ENCODE results near the gene TNNI3.
"Not testable (repeated sequence)": the region's sequence is repeated elsewhere in the genome, so short reads cannot be mapped to it uniquely, and the experiment has no call there.

The TNNI3 gene

GRCh38 chr19:55111238-55111831, 46.2 kb downstream of the TNNI3 start:
- Histone ChIP-seq H3K27me3 (ENCODE audit: insufficient read depth, insufficient read length) (no peaks in the 10 kb centered on the region), H3K9ac (ENCODE audit: insufficient read length, low read depth) (no peak overlapping the region), H3K4me1 (ENCODE audit: insufficient read depth, insufficient read length) (peaks cover 12% of the 10 kb centered on the region), H3K36me3 (ENCODE audit: insufficient read depth, insufficient read length, low read length) (peaks cover 44% of the 10 kb centered on the region), H3K9me3 (ENCODE audit: insufficient read depth, low read length) (no peaks in the 10 kb centered on the region), H3K4me3 (ENCODE audit: insufficient read length, low read depth) (no peak overlapping the region)
- TF ChIP-seq YY1 (IDR thresholded peaks at IDR 0.05; ENCODE audit: insufficient read depth, insufficient read length): no peak
- no peak for TF ChIP-seq SUZ12 (IDR thresholded peaks at IDR 0.05; ENCODE audit: extremely low read depth, insufficient read depth, insufficient read length)
- TF ChIP-seq ZNF274 (IDR thresholded peaks at IDR 0.05; ENCODE audit: low read depth, low read length): no peak
- DNase-seq (ENCODE audit: low read depth, low spot score): no peak

GRCh38 chr19:55109527-55110291, 47.8 kb downstream of the TNNI3 start:
- Histone ChIP-seq H3K4me1 (ENCODE audit: insufficient read depth, insufficient read length) (peaks cover 7% of the 10 kb centered on the region), H3K36me3 (ENCODE audit: insufficient read depth, insufficient read length, low read length) (peaks cover 42% of the 10 kb centered on the region), H3K27me3 (ENCODE audit: insufficient read depth, insufficient read length) (no peaks in the 10 kb centered on the region), H3K9me3 (ENCODE audit: insufficient read depth, low read length) (no peaks in the 10 kb centered on the region), H3K9ac (ENCODE audit: insufficient read length, low read depth) (no peak overlapping the region), H3K4me3 (ENCODE audit: insufficient read length, low read depth) (no peak overlapping the region)
- TF ChIP-seq ZNF274 (IDR thresholded peaks at IDR 0.05; ENCODE audit: low read depth, low read length): no peak
- TF ChIP-seq YY1 (IDR thresholded peaks at IDR 0.05; ENCODE audit: insufficient read depth, insufficient read length): no peak
- no peak for TF ChIP-seq SUZ12 (IDR thresholded peaks at IDR 0.05; ENCODE audit: extremely low read depth, insufficient read depth, insufficient read length)
- DNase-seq (ENCODE audit: low read depth, low spot score): no peak

- not testable (repeated sequence) for DNase-seq (ENCODE audit: low read depth, low spot score); H3K27me3 ChIP-seq (ENCODE audit: insufficient read depth, insufficient read length); H3K4me3 ChIP-seq (ENCODE audit: insufficient read length, low read depth); H3K9ac ChIP-seq (ENCODE audit: insufficient read length, low read depth); H3K9me3 ChIP-seq (ENCODE audit: insufficient read depth, low read length); H3K4me1 ChIP-seq (ENCODE audit: insufficient read depth, insufficient read length)
- H3K36me3 ChIP-seq (ENCODE audit: insufficient read depth, insufficient read length, low read length): peaks cover 50% of the 10 kb centered on the region
These were observed 50.3 kb downstream of the TNNI3 start for GRCh38 chr19:55107252-55107651.

- H3K9me3 ChIP-seq (ENCODE audit: insufficient read depth, low read length): no peaks in the 10 kb centered on the region
These were observed 50.9 kb downstream of the TNNI3 start for GRCh38 chr19:55106591-55106990.

GRCh38 chr19:55105237-55105636, 52.3 kb downstream of the TNNI3 start:
- H3K36me3 ChIP-seq (ENCODE audit: insufficient read depth, insufficient read length, low read length): peaks cover 47% of the 10 kb centered on the region
- TF ChIP-seq YY1 (IDR thresholded peaks at IDR 0.05; ENCODE audit: insufficient read depth, insufficient read length): no peak
- no peak for TF ChIP-seq SUZ12 (IDR thresholded peaks at IDR 0.05; ENCODE audit: extremely low read depth, insufficient read depth, insufficient read length)
- TF ChIP-seq ZNF274 (IDR thresholded peaks at IDR 0.05; ENCODE audit: low read depth, low read length): no peak

More at GRCh38 chr19:55106591-55106990, 50.9 kb downstream of the TNNI3 start:
- Histone ChIP-seq H3K27me3 (ENCODE audit: insufficient read depth, insufficient read length) (no peaks in the 10 kb centered on the region), H3K4me1 (ENCODE audit: insufficient read depth, insufficient read length) (no peaks in the 10 kb centered on the region), H3K9ac (ENCODE audit: insufficient read length, low read depth) (no peak overlapping the region), H3K36me3 (ENCODE audit: insufficient read depth, insufficient read length, low read length) (peaks cover 49% of the 10 kb centered on the region), H3K4me3 (ENCODE audit: insufficient read length, low read depth) (no peak overlapping the region)
- TF ChIP-seq YY1 (IDR thresholded peaks at IDR 0.05; ENCODE audit: insufficient read depth, insufficient read length) (no peak), SUZ12 (IDR thresholded peaks at IDR 0.05; ENCODE audit: extremely low read depth, insufficient read depth, insufficient read length) (no peak), ZNF274 (IDR thresholded peaks at IDR 0.05; ENCODE audit: low read depth, low read length) (no peak)
- DNase-seq (ENCODE audit: low read depth, low spot score): no peak

GRCh38 chr19:55103190-55103589, 54.3 kb downstream of the TNNI3 start:
- H3K9ac ChIP-seq (ENCODE audit: insufficient read length, low read depth): no peak overlapping the region
- no peak for DNase-seq (ENCODE audit: low read depth, low spot score)
- H3K36me3 ChIP-seq (ENCODE audit: insufficient read depth, insufficient read length, low read length): peaks cover 45% of the 10 kb centered on the region
- TF ChIP-seq SUZ12 (IDR thresholded peaks at IDR 0.05; ENCODE audit: extremely low read depth, insufficient read depth, insufficient read length) (no peak), YY1 (IDR thresholded peaks at IDR 0.05; ENCODE audit: insufficient read depth, insufficient read length) (no peak), ZNF274 (IDR thresholded peaks at IDR 0.05; ENCODE audit: low read depth, low read length) (no peak)
- H3K4me1 ChIP-seq (ENCODE audit: insufficient read depth, insufficient read length): peaks cover 2% of the 10 kb centered on the region
- H3K4me3 ChIP-seq (ENCODE audit: insufficient read length, low read depth): no peak overlapping the region
- H3K27me3 ChIP-seq (ENCODE audit: insufficient read depth, insufficient read length): no peaks in the 10 kb centered on the region
- no peaks in the 10 kb centered on the region for H3K9me3 ChIP-seq (ENCODE audit: insufficient read depth, low read length)

More at GRCh38 chr19:55105237-55105636, 52.3 kb downstream of the TNNI3 start:
- H3K27me3 ChIP-seq (ENCODE audit: insufficient read depth, insufficient read length): no peaks in the 10 kb centered on the region
- no peak overlapping the region for H3K9ac ChIP-seq (ENCODE audit: insufficient read length, low read depth)
- H3K4me1 ChIP-seq (ENCODE audit: insufficient read depth, insufficient read length): no peaks in the 10 kb centered on the region
- no peak for DNase-seq (ENCODE audit: low read depth, low spot score)
- H3K9me3 ChIP-seq (ENCODE audit: insufficient read depth, low read length): no peaks in the 10 kb centered on the region
- H3K4me3 ChIP-seq (ENCODE audit: insufficient read length, low read depth): no peak overlapping the region

All from NT2/D1 (cell line).